GM23338 (cell line): ENCODE measurements around the gene TJP2. TPM values are rescaled to one million over a fixed set of nuclear protein-coding genes. Genes with fewer than 3 reads are reported as not detected.

ENCODE experiments used
- ATAC-seq: fragments of 200-7000 bp; cut with Tn5 transposase; 3 replicates; pipeline ENCODE4 v1.9.1; 2020
- DNase-seq: peaks from one replicate; pipeline ENCODE4 v3.0.0-alpha.2; 2015; ENCODE audit warnings: low spot score
- H2AFZ ChIP-seq: fragments of 200-600 bp; sonication (generic); 2 replicates; pipeline ENCODE4 v1.8.0; 2016; ENCODE audit warnings: antibody characterized with exemption, mild to moderate bottlenecking, moderate library complexity
- H3F3A ChIP-seq: fragments of 200-600 bp; sonication (generic); replicated peaks from 2 replicates; pipeline ENCODE4 v1.8.0; 2017; ENCODE audit warnings: antibody characterized with exemption, mixed run types, low read depth
- H3K27ac ChIP-seq: fragments of 200-600 bp; sonication (generic); 2 replicates; pipeline ENCODE4 v1.6.1; 2016; ENCODE audit warnings: low read depth
- H3K27me3 ChIP-seq: fragments of 200-600 bp; sonication (generic); 2 replicates; pipeline ENCODE4 v1.8.0; 2016; ENCODE audit warnings: mild to moderate bottlenecking, mixed run types, moderate library complexity; ENCODE audit not compliant: insufficient read depth
- H3K36me3 ChIP-seq: fragments of 200-600 bp; sonication (generic); 2 replicates; pipeline ENCODE4 v1.8.0; 2016; ENCODE audit warnings: mild to moderate bottlenecking; ENCODE audit not compliant: insufficient read depth
- H3K4me1 ChIP-seq: fragments of 200-600 bp; sonication (generic); 2 replicates; pipeline ENCODE4 v1.8.0; 2016; ENCODE audit warnings: mild to moderate bottlenecking, moderate library complexity; ENCODE audit not compliant: insufficient read depth
- H3K4me2 ChIP-seq: fragments of 200-600 bp; sonication (generic); 2 replicates; pipeline ENCODE4 v1.7.1; 2017; ENCODE audit warnings: mixed run types
- H3K4me3 ChIP-seq: fragments of 200-600 bp; sonication (generic); 2 replicates; pipeline ENCODE4 v1.6.1; 2016; ENCODE audit warnings: mixed run types
- H3K79me2 ChIP-seq: fragments of 200-600 bp; sonication (generic); replicated peaks from 2 replicates; pipeline ENCODE4 v1.8.0; 2017; ENCODE audit warnings: mild to moderate bottlenecking; ENCODE audit not compliant: insufficient read depth
- H3K9me2 ChIP-seq: fragments of 200-600 bp; sonication (generic); 2 replicates; pipeline ENCODE4 v1.8.0; 2017; ENCODE audit not compliant: insufficient read depth
- H4K20me1 ChIP-seq: fragments of 200-600 bp; sonication (generic); replicated peaks from 2 replicates; pipeline ENCODE4 v1.8.0; 2017; ENCODE audit warnings: mild to moderate bottlenecking; ENCODE audit not compliant: insufficient read depth
- H3K27ac Mint-ChIP-seq: 2 replicates; pipeline ENCODE4 v1.8.0; 2020; ENCODE audit warnings: inconsistent platforms, mild to moderate bottlenecking, moderate library complexity, mixed read lengths
- H3K27me3 Mint-ChIP-seq: 3 replicates; pipeline ENCODE4 v1.8.0; 2022; ENCODE audit warnings: low read depth, mild to moderate bottlenecking, moderate library complexity, mixed read lengths, inconsistent platforms; ENCODE audit not compliant: insufficient read depth, poor library complexity
- H3K36me3 Mint-ChIP-seq: 3 replicates; pipeline ENCODE4 v1.8.0; 2021; ENCODE audit warnings: low read depth, mild to moderate bottlenecking, inconsistent platforms, moderate library complexity, mixed read lengths
- H3K4me1 Mint-ChIP-seq: 3 replicates; pipeline ENCODE4 v1.8.0; 2020; ENCODE audit warnings: mild to moderate bottlenecking, inconsistent platforms, mixed read lengths
- H3K4me3 Mint-ChIP-seq: 3 replicates; pipeline ENCODE4 v1.8.0; 2021; ENCODE audit warnings: moderate library complexity, mild to moderate bottlenecking, inconsistent platforms, mixed read lengths
- H3K9me3 Mint-ChIP-seq: 3 replicates; pipeline ENCODE4 v1.8.0; 2020; ENCODE audit warnings: moderate library complexity, mild to moderate bottlenecking, inconsistent platforms, mixed read lengths
- CREB1 ChIP-seq: fragments of 250-450 bp; sonication (Bioruptor Pico); IDR thresholded peaks from 2 replicates; pipeline ENCODE4 v1.5.0; 2020; ENCODE audit warnings: low read depth, mild to moderate bottlenecking, moderate library complexity
- CTCF ChIP-seq, 2 experiments: fragments of 200-600 bp in 1 of 2; sonication (generic) in 1 of 2; conservative IDR thresholded peaks; 2 replicates each; pipeline versions ENCODE4 v1.5.1 to v1.6.1; 2016 to 2017; ENCODE audit warnings: antibody characterized with exemption in 2 of 2, low read depth in 2 of 2, mild to moderate bottlenecking in 2 of 2, moderate library complexity in 1 of 2
- ETS1 ChIP-seq: IDR thresholded peaks from 2 replicates; pipeline ENCODE4 v1.6.1; 2016; ENCODE audit warnings: antibody characterized with exemption
- EZH2phosphoT487 ChIP-seq: fragments of 200-600 bp; sonication (generic); IDR thresholded peaks from one replicate; pipeline ENCODE4 v1.8.1; 2018; ENCODE audit warnings: antibody characterized with exemption; ENCODE audit not compliant: unreplicated experiment
- JUNB ChIP-seq: IDR thresholded peaks from one replicate; pipeline ENCODE4 v1.6.1; 2016; ENCODE audit warnings: antibody characterized with exemption; ENCODE audit not compliant: unreplicated experiment
- NANOG ChIP-seq: IDR thresholded peaks from 2 replicates; pipeline ENCODE4 v1.6.1; 2016; ENCODE audit warnings: antibody characterized with exemption, borderline replicate concordance
- POLR2AphosphoS5 ChIP-seq: IDR thresholded peaks from 2 replicates; pipeline ENCODE4 v1.6.1; 2016; ENCODE audit warnings: antibody characterized with exemption, low read depth
- REST ChIP-seq: IDR thresholded peaks from one replicate; pipeline ENCODE4 v1.6.1; 2018; ENCODE audit warnings: antibody characterized with exemption; ENCODE audit not compliant: unreplicated experiment
- STAT1 ChIP-seq: IDR thresholded peaks from one replicate; pipeline ENCODE4 v1.6.1; 2016; ENCODE audit warnings: antibody characterized with exemption; ENCODE audit not compliant: unreplicated experiment
- ZNF114 ChIP-seq: fragments of 250-450 bp; sonication (Bioruptor Pico); IDR thresholded peaks from 2 replicates; pipeline ENCODE4 v1.5.0; 2020; ENCODE audit warnings: mild to moderate bottlenecking, moderate library complexity
- ZNF331 ChIP-seq: fragments of 250-450 bp; sonication (Bioruptor Pico); IDR thresholded peaks from 2 replicates; pipeline ENCODE4 v1.5.0; 2020; ENCODE audit warnings: low read depth, mild to moderate bottlenecking, moderate library complexity
- polyA plus RNA-seq: library from polyadenylated mRNA; unstranded; fragments of >200 nt; fragmentation: Nextera tagmentation; extraction: Ambion mirVana; gene quantifications from 2 replicates; pipeline ENCODE4 v1.2.1, GENCODE V29; 2016
- total RNA-seq: library from RNA; depleted of rRNA; stranded (reverse); fragments of >200 nt; shearing (Covaris generic); gene quantifications from 2 replicates; pipeline ENCODE4 v1.2.3, GENCODE V29; 2014

The TJP2 gene
- total and polyA plus RNA-seq, 2 experiments from 2014 or later = 37.6 to 234 TPM

- no peaks in the 10 kb centered on the region; the same call in 1 of the 2 replicates for H3K36me3 ChIP-seq
- no peaks in the 10 kb centered on the region for H3K27me3 ChIP-seq
- ATAC-seq = peak; percentile 34; the same call in 2 of the 3 replicates
- H3K9me3 Mint-ChIP-seq = no peaks in the 10 kb centered on the region
- H3K4me2 ChIP-seq = no peak overlapping the region
- no peaks in the 10 kb centered on the region for H3K79me2 ChIP-seq
- H3K27ac Mint-ChIP-seq = no peak overlapping the region
- no peaks in the 10 kb centered on the region for H4K20me1 ChIP-seq
- no peak overlapping the region for H3K27ac ChIP-seq
- no peak overlapping the region for H2AFZ ChIP-seq
- DNase-seq = no peak
- no peaks in the 10 kb centered on the region for H3F3A ChIP-seq
- H3K4me3 ChIP-seq = no peak overlapping the region
- H3K9me2 ChIP-seq = no peaks in the 10 kb centered on the region
- no peak overlapping the region for H3K4me3 Mint-ChIP-seq
- peaks cover 6% of the 10 kb centered on the region; the same call in 2 of the 3 replicates for H3K4me1 Mint-ChIP-seq
- TF ChIP-seq ZNF114 (CRISPR knock-in tag) (no peak), CREB1 (CRISPR knock-in tag) (no peak), NANOG (no peak), REST (no peak)
- H3K4me1 ChIP-seq = no peaks in the 10 kb centered on the region
- H3K27me3 Mint-ChIP-seq = no peaks in the 10 kb centered on the region
- peaks cover 16% of the 10 kb centered on the region for H3K36me3 Mint-ChIP-seq
These were observed 86.1 kb downstream of the TJP2 start for GRCh38 chr9:69260161-69260560.

GRCh38 chr9:69261636-69262035 lies 87.6 kb downstream of the TJP2 start:
- Histone ChIP-seq H2AFZ (0 out of 2 replicates have a peak overlapping the region, but pooled peaks have one; percentile 9), H3K79me2 (no peaks in the 10 kb centered on the region), H3K4me2 (no peak overlapping the region), H3F3A (no peaks in the 10 kb centered on the region), H3K36me3 (no peaks in the 10 kb centered on the region; the same call in 1 of the 2 replicates), H3K4me3 (no peak overlapping the region), H3K4me1 (peaks cover 11% of the 10 kb centered on the region), H4K20me1 (no peaks in the 10 kb centered on the region), H3K27me3 (no peaks in the 10 kb centered on the region), H3K27ac (no peak overlapping the region), H3K9me2 (no peaks in the 10 kb centered on the region)
- peaks cover 14% of the 10 kb centered on the region; the same call in 2 of the 3 replicates for H3K4me1 Mint-ChIP-seq
- peak; percentile 35; the same call in 2 of the 3 replicates for ATAC-seq
- TF ChIP-seq CTCF (conservative IDR thresholded peaks at IDR 0.05; ENCODE audit: low read depth in 2 of 2) (peak; percentile 29 to 38; a peak in 3 of 4 replicates), JUNB (no peak), NANOG (no peak), ZNF331 (CRISPR knock-in tag) (no peak), ETS1 (no peak), STAT1 (no peak), EZH2phosphoT487 (no peak), CREB1 (CRISPR knock-in tag) (no peak), POLR2AphosphoS5 (no peak)
- H3K9me3 Mint-ChIP-seq = no peaks in the 10 kb centered on the region
- DNase-seq = no peak
- H3K27ac Mint-ChIP-seq = no peak overlapping the region
- peaks cover 5% of the 10 kb centered on the region for H3K27me3 Mint-ChIP-seq
- H3K36me3 Mint-ChIP-seq = peaks cover 10% of the 10 kb centered on the region
- no peak overlapping the region for H3K4me3 Mint-ChIP-seq
